ENCODE results near the gene NRDE2.

Gene NRDE2

GRCh38 chr14:90331497-90332270, at the start of gene NRDE2:
Gene NRDE2, minus strand, starts transcription at chr14:90331941. Its CDS starts 37 bp downstream, at chr14:90331904.
- peak; percentile 94 for DNase-seq (ENCODE audit: low spot score)

GRCh38 chr14:90381011-90381786, 49.5 kb upstream of the NRDE2 start:
- no peak for DNase-seq (ENCODE audit: low spot score)

- no peak for DNase-seq (ENCODE audit: low spot score)
Measured at GRCh38 chr14:90379106-90379505, 47.4 kb upstream of the NRDE2 start.

- DNase-seq (ENCODE audit: low spot score), result no peak
Measured at GRCh38 chr14:90378249-90378648, 46.5 kb upstream of the NRDE2 start.

- no peak for DNase-seq (ENCODE audit: low spot score)
Measured at GRCh38 chr14:90375934-90376333, 44.2 kb upstream of the NRDE2 start.

GRCh38 chr14:90374813-90375212, 43.1 kb upstream of the NRDE2 start:
- no peak for DNase-seq (ENCODE audit: low spot score)

- DNase-seq (ENCODE audit: low spot score), result no peak
Measured at GRCh38 chr14:90373887-90374286, 42.1 kb upstream of the NRDE2 start.

GRCh38 chr14:90368946-90369721, 37.4 kb upstream of the NRDE2 start:
- DNase-seq (ENCODE audit: low spot score), result no peak

GRCh38 chr14:90362558-90362896, 30.8 kb upstream of the NRDE2 start:
- no peak for DNase-seq (ENCODE audit: low spot score)

GRCh38 chr14:90361865-90362557, 30.3 kb upstream of the NRDE2 start:
- DNase-seq (ENCODE audit: low spot score), result no peak

- no peak for DNase-seq (ENCODE audit: low spot score)
Measured at GRCh38 chr14:90358359-90358758, 26.6 kb upstream of the NRDE2 start.

GRCh38 chr14:90356925-90357324, 25.2 kb upstream of the NRDE2 start:
- no peak for DNase-seq (ENCODE audit: low spot score)

GRCh38 chr14:90355540-90356518, 24.1 kb upstream of the NRDE2 start:
- no peak for DNase-seq (ENCODE audit: low spot score)

GRCh38 chr14:90354551-90355298, 23.0 kb upstream of the NRDE2 start:
- no peak for DNase-seq (ENCODE audit: low spot score)

GRCh38 chr14:90349739-90350138, 18.0 kb upstream of the NRDE2 start:
- no peak for DNase-seq (ENCODE audit: low spot score)

GRCh38 chr14:90348270-90348669, 16.5 kb upstream of the NRDE2 start:
- DNase-seq (ENCODE audit: low spot score), result no peak

GRCh38 chr14:90345239-90345557, 13.5 kb upstream of the NRDE2 start:
- DNase-seq (ENCODE audit: low spot score), result no peak

- DNase-seq (ENCODE audit: low spot score), result no peak
Measured at GRCh38 chr14:90344331-90345238, 12.8 kb upstream of the NRDE2 start.

- DNase-seq (ENCODE audit: low spot score), result no peak
Measured at GRCh38 chr14:90342327-90342726, 10.6 kb upstream of the NRDE2 start.
